M059J (cell line): ENCODE measurements around the gene PCYT1B. TPM values are rescaled to one million over a fixed set of nuclear protein-coding genes. Genes with fewer than 3 reads are reported as not detected.
"Not testable (repeated sequence)": the region's sequence is repeated elsewhere in the genome, so short reads cannot be mapped to it uniquely, and the experiment has no call there.

Experiments used
- DNase-seq: peaks from one replicate; pipeline ENCODE4 v3.0.0-alpha.2; 2012; ENCODE audit warnings: low read depth
- total RNA-seq: library from RNA; depleted of rRNA; stranded (reverse); fragments of >200 nt; shearing (Covaris generic); gene quantifications from 2 replicates; pipeline ENCODE4 v1.2.3, GENCODE V29; 2014

The PCYT1B gene
- total RNA-seq, 1 experiment from 2014 or later = 0.57 TPM

DNA sequence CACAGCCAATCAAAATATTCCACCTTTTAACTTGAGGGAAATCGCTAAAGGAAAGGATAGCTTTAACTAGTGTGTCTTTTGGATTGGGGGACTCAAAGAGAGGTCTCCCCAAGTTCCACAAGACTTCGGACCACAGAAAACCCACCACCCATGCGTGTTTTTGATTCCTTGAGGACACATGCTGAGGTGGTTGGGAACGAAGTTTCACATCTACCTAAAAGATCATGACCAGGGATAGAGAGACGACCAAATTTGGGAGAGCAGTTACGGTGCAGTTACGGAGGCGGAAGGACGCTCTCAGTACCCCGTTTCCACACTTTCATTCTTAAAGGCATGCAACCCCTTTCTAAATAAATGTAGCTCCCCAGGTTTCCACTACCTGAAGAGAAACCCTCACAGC lies 1.1 kb downstream of the PCYT1B start:
- no peak for DNase-seq

DNA sequence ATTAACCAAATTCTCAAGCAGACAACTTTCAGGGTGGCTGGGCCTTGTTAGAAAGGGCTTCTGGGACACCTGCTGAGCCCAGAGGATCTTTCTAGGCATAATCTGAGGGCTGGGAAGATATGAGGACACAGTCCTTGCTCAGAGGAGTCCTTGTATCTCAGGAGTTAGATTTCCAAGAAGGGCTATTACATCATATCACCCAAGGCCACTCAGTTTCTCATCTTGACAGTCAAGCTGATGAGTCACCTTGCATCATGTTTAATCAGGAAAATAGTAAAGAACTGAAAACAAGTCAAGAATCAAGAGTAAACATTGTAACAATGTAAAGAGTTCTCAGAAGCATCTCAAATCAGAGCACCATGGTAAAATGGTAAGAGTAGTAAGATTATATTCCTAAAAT lies 4.0 kb downstream of the PCYT1B start:
- peak; percentile 20 for DNase-seq

DNA sequence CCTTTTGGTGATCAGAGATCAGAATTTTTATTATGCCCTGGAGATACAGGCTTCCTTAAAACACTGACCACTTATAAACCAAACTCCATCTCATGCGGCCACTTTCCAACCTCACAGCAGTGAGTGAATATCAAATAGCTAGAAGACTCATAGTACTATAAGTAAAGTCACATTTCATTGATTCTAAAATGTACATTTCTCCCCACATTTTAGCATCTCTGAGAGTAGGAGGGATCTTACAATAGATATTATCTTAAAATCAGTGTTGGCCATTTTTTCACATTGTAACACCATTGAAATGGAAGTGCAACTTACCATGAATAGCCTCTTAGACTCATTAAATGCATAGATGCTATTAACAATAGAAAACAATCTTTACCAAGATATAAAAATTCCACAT lies 17.4 kb downstream of the PCYT1B start:
- peak; percentile 18 for DNase-seq

DNA sequence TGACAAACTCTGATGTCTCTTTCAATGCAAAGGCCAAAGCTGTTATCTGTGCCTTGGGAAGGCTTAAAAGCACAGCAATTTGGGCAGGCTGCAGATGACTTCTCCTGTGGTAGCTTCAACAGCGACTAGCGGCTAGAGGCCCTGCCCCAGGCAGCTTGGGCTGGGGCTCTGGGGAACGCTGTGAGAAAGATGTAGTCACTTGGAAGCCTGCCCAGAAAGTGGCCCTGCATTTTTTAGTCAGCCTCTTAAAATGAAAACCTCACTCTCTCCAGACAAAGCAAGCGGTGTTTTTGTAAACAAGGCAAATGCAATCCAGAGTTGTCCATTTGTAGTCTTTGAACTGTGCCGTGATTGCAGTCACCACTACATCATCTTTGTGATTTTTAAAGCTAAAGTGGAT lies 27.5 kb downstream of the PCYT1B start:
- DNase-seq = peak; percentile 84

DNA sequence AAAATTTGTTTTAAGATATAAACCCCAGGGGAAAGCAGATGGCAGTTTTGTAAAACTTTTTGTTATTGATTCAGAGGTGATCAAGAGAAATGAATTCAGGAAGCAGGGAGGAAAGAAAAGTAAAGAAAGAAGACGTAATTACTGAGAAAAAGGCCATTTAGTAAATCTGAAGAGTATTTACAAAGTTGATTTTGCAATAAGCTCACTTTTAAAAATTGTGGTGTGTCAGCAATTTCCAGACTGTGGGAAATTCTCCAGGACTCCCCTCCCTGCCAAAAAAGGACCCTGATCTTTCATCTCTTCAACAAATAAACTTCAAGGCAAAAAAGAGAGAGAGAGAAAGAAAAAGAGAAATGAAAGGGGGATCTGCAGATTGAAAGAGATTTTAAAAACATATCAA lies 36.6 kb downstream of the PCYT1B start:
- no peak for DNase-seq

DNA sequence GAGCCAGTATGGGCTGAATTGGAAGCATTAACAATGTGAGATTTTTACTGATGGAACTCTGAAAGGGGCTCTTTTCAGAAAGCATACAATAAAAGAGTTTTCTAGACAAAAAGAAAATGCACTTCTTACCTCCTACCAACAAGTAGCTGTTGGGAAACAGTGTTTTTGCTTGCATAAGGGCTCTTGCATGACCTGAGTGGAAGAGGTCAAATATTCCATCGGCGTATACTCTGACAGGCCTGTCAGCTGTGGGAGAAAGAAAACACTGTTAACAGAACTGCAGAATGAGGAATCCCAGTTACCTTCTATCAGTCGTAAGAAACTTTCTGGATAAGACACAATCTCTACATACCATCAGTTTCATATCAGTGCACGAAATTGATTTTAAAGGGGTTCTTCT lies 39.5 kb downstream of the PCYT1B start:
- DNase-seq = no peak

DNA sequence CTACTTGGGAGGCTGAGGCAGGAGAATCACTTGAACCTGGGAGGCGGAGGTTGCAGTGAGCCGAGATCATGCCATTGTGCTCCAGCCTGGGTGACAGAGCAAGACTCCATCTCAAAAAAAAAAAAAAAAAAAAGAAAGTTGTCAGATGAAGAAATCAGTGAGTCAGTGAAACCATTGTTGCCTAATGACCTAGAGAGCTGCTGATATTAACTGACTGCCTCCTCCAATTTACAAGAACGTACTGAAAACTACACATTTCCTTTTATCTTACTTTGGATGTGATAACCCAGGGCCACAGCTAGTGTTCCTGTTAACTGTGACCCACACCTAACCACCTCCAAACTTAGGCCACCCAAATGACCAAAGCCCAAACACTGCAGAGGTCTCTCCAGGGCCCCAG lies 41.2 kb downstream of the PCYT1B start:
- not testable (repeated sequence) for DNase-seq

DNA sequence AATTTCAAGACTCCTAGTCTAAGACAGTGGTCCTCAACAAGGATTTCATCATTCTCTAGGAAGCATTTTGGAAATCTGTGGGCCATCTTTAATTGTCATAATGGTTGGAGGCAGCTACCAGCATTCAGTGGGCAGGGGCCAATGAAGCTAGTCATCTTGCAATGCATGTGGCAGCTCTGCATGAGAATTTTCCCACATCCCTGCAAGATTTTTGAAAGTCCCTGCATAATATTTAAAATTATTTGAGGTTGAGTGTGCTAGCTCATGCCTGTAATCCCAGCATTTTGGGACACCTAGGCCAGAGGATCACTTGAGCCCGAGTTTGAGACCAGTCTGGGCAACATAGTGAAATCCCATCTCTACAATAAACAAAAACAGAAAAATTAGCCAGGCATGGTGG lies 44.0 kb downstream of the PCYT1B start:
- DNase-seq = no peak

DNA sequence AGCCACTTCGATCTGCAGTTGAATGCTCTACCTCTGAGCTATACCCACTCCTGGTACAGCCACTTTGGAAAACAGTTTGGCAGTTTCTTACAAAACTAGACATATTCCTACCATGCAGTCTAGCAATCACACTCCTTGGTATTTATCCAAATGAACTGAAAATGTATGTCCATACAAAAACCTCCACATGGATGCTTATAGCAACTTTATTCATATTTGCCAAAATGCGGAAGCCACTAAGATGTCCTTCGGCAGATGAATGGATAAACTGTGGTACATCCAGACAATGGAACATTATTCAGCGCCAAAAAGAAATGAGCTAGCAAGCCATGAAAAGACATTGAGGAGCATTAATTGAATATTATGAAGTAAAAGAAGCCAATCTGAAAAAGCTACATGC lies 45.3 kb downstream of the PCYT1B start:
- no peak for DNase-seq

DNA sequence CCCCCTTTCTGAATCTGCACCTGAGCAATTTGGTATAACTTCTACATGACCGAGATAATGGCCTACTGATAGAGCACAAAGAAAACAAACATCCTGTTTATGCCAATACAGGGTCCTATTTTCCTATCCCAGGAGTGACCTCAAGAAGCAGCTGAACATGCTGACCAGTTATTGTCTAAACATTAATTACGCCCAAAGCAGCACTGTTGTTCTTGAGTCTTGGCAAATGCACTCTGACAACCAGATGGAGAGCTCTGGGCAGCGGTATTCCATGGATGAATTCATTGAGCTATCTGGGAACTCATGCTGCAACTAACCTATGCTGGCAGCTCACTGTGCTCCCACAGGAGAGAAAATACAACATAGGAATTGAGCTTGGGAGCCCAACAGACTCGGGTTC lies 52.6 kb downstream of the PCYT1B start:
- no peak for DNase-seq

DNA sequence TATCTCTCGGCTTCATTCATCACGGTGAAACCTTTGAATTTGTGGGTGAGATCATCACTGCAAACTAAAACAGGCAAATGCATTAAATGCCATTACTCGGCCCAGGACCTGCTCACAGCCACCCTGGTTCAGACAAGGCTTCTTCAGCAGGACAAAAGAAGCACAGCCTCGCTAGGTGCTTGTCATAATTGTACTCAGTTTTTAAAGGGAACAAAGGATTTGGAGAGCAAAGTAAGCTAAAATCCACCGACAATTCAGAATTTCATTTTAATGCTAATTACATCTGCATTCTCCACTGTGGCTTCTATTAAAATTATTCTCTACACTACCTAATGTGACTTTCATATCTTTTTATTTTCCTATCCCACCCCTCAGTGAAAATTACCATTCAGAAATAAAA lies 57.0 kb downstream of the PCYT1B start:
- no peak for DNase-seq

DNA sequence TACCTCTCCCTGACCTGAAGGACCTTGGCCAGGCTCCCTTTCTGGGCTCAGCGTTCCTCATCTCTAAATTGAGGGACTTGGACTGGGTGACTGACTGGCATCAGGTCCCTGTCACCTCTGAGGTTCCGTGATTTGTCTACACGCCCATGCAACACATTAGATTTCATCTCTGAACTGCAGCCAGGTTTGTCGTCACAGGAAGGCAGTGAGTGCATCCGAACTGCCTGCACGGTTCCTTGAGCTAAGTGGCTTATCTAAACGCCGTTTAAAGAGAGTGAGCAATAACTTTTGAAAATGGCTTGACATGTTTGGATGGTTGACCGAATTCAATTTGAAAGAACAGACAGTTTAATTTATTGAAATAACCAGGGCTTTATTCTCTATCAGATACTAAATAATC lies 70.1 kb downstream of the PCYT1B start:
- DNase-seq = no peak

DNA sequence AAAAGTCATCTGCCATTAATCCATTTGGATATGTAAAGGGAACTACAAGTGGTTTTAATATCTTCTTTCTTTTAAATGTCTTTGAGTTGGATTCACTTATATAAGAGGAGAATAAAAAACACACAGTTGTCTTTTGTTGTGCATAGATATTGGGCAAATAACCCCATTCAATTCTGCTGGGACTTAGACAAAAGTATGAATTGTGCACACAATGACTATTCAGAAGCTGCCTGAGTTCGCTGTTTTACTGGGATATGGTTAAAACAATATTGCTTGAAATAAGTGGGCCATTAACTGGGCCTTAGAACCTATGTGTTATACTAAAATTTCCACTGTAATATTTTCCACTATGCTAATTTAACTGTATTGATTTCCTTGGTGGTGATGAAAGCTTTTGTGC lies 71.7 kb downstream of the PCYT1B start:
- no peak for DNase-seq

DNA sequence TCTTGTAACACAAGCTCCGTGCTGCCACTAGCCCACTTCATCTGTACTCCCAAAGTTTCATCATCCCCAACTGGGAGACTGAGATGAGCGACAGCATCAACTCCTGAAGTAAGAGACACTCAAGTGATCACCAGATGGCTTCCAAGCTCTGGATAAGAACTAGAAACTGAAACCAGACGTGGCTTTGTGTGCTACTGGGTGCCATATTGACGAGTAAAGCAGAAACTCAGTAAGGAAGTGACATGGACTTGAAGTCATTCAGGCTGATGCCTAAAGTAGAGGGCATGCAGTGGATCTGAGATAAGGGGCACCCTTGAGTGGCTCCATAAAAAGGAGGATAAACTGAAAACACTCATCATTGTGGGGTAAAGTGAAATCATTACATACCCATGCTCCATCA lies 72.4 kb downstream of the PCYT1B start:
- peak; percentile 3 for DNase-seq

DNA sequence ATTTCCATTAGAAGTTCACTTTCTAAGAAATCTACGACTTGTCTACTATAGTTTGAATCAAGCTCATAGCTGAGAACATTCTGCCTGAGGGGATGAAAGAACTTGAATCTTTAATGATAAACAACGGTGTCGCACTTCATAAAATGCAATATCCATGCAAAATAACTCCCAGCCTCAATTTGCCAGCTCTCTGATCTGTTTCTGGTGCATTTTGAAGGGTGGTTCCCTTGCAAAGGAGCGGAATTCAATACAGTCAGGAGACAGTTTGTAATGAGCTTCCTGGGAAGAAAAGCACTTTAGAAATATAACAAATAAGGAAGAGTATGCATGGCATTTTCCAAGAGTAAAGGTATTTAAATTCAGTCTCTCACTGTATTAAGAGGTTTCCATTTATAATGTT lies 80.0 kb downstream of the PCYT1B start:
- DNase-seq = no peak

DNA sequence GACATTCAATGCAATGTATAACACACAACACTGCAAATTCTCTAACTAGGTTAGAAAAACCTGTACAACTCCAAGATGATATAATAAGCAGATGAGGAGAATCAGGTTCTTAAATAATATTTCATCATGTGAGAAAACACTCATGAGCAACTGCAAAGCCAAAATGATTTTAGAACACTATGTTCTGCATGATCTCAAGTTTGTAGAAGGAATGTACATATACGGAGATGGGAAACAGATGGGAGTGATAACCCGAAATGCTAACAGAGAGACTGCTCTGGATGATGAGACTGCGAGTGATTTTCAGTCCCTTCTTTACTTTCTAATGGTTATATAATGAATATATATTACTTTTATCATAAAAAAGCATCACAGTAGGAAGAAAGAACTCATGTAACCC lies 80.9 kb downstream of the PCYT1B start:
- no peak for DNase-seq

DNA sequence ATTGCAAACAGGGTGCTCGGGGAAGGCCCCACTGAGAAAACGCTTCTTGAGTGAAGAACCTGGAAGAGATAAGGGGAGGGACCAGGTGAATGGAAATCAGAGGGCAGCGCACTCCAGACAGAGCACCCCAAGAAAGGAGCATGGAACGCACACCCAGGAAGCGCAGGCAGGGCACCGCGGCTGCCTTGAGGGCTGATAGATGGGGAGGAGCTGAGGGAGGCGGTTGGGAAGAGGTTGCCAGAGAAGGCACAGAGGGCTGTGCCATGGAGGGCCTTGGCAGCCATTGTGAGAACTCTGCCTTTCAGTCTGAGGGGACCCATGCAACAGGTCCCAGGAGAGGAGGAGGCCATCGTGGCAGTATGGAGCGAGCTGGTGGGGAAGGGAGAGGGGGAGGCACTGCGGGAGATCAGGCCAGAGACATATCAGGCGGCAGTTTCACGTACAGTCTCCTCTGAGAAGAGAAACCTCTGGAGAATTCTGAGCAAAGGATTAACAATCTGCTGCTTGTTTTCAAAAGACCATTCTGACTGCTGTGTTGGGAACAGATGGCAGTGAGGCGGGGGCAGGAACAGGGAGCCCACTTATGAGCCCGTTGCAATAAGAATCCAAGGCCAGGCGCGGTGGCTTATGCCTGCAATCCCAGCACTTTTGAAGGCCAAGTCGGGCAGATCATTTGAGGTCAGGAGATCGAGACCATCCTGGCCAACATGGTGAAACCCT lies 83.7 kb downstream of the PCYT1B start:
- no peak for DNase-seq

DNA sequence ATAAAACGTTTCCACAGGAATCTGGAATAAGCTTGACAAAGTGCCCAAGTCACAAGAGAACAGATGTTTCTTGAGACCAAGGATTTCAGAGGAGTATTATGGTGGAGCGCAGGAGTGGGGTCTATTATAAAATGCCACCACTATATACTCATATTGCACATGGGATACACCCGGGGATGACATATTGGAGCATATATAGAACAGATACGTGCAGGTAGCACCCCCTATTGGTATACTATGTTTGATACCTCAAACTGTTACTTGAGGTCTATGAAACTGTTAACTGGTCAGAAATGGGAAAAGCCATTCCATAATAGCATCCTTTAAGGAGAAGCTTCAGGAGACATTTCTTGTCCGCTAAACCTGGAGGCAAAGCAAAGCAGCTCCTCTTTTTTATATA lies 86.0 kb downstream of the PCYT1B start:
- DNase-seq = peak; percentile 26

DNA sequence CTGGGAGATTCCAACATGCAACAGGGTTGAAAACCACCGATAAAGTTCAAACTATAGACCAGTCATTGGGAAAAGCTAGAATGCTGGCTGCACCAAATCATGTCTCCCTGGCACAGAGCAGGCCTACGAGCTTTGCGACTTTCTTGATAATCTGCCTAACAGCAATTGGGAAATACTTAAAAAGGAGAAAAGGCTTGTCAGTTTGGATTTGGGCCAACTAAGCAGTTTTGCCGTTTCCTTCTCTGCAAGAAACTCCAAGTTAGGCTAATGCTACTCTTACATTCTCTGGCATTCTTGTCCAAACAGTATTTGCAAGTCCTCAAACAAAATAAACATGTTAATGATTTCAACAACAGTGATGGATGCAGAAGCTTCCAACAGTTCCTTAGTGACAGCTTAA lies 94.1 kb downstream of the PCYT1B start:
- no peak for DNase-seq

DNA sequence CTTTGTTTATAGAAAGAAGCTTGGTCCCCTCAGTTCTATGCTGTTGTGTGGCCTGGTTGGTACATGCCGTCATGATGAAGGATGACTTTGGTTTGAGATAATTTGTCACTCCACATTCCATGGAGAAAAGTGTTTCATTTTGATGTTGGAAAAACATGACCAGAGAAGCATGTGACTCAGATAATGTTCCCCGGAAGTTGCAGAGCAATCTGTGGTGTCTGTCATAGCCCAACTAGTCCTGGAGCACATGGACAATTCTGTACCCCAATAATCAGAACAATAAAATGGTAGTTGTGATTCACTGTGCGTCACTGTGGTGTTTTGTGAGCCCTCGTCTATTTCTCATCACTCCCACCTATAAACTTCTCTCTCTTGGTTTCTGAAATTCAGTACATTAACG lies 97.0 kb downstream of the PCYT1B start:
- peak; percentile 19 for DNase-seq

DNA sequence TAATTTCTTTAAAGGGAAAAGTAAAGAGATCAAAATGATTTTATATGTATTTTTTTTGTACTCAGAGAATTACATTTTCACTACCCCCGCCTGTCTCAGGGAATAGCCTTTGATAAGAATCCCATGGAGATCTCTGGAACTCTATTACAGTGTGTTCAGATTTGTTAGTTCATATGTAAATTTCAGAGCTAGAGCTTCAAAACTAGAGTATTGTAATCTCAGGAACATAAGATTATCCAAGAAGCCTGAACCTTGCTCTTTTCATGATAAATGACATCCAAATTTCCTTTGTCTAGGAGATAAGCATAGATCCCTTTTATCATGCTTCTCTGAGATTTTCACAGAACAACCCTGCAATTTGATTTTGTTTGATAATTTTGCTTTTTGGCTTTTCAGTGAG lies 99.2 kb downstream of the PCYT1B start:
- DNase-seq = no peak

DNA sequence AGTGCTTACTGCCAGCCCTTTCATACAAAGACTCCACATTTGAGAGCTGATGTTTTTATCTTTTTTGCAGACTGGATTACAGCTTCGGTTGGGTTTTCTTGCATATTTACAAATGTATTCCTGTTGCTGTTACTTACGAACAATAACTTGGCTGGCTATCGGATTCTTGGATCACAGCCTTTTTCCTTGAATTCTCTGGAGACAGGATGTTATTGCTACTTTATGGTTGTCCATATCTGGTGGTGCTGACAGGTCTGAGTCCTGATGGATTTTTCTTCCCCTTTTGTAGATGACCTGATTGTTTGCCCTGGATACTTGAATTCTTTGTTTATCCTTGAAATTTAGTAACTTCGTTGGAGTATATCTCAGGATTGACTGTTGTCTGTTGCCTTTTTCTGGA lies 104.4 kb downstream of the PCYT1B start:
- no peak for DNase-seq

DNA sequence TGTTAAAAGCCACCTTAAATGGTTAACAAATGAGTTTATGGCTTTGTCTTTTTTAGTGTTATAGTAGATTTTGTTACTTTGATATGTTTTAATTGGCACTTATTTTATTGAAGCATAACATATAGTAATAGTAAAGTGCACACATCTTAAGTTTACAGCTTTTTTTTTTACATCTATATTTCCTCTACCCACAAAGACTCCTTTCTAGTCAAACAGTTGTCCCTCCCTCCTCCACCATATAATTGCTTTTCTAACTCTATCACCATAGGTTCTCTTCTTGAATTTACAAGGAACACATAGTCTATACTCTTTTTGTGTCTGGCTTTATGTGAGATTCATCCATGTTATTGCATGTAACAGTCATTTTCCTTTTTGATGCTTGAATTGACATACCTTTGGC lies 110.6 kb downstream of the PCYT1B start:
- no peak for DNase-seq

DNA sequence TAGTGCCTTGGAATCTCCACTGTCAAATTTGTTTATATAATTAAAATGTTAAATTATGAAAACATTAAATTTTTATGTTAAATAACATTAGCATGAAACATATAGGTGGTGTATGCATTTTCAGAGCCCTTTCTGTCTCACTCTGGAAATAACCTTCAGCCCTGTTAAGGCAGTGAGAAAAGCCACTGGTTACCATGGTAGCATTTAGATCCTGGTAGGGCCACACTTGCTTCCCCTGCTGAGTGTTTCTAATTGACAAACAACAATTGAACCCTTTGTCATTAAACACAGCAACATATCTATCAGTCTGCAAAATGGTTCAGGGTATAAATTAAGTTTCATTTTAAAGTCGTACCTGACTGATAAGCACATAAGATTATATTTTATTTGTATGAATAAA lies 118.5 kb downstream of the PCYT1B start:
- DNase-seq = no peak
